NOMO-1 treated with dmso at 0.1 percent for 144 hours (cell line): Measurements from ENCODE around the gene CEACAM16.
A peak's percentile ranks its signal among the peaks of the same experiment; 100 is the strongest.

ENCODE experiments used
- DNase-seq: peaks from one replicate; lab custom pipeline; 2025; ENCODE audit not compliant: unreplicated experiment; lab: John Stamatoyannopoulos, UW

The CEACAM16 gene

GRCh38 chr19:44723952-44724319 lies 25.0 kb downstream of the CEACAM16 start:
- peak; percentile 74 for DNase-seq

DNA sequence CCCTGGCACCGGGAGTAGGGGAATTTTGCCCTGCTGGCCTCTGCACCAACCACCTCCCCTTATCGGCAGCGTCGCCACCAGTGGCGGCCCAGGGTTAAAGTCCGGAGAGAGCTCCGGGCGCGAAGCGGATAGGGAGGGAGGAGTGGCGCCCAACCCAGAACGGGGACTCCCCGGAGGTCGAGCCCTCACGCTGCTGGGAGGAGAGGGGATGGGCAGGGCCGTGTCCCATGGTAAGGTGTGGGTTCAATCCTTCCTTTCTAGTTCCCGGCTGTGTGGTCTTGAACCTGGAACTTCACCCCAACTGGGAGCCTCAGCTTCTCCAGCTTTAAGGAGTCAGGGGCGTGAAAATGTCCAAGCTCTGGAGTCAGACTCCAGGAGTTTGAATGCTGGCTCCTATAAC lies 26.3 kb downstream of the CEACAM16 start:
- no peak for DNase-seq

GRCh38 chr19:44725684-44726083 lies 26.7 kb downstream of the CEACAM16 start:
- DNase-seq = no peak

DNA sequence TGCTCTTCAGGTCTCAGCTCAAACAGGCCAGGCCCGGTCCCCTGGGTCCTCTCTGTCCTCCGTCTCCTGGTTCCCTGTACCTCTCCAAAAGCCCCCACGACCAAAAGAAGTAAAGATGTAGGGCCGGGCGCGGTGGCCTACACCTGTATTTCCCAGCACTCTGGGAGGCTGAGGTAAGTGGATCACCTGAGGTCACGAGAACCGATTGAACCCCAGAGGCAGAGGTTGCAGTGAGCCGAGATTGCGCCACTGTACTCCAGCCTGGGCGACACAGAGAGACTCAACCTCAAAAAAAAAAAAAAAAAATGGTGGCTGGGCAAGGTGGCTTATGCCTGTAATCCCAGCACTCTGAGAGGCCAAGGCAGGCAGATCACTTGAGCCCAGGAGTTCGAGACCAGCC lies 27.5 kb downstream of the CEACAM16 start:
- no peak for DNase-seq

GRCh38 chr19:44728178-44728577 lies 29.2 kb downstream of the CEACAM16 start:
- DNase-seq = no peak

- DNase-seq = no peak
Measured at GRCh38 chr19:44729516-44730033, 30.6 kb downstream of the CEACAM16 start.

DNA sequence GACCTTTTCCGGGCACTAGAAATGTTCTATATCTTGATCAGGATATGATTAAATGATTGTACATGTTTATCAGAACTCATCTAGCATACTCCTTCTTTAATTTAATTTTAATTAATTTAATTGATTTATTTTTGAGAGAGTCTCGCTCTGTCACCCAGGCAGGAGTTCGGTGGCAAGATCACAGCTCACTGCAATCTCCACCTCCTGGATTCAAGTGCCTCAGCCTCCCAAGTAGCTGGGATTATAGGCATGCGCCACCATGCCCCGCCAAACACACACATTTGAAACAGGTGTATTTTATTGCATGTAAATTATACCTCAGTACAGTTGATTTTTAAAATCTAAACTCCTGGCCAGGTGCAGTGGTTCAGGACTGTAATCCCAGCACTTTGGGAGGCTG lies 32.1 kb downstream of the CEACAM16 start:
- no peak for DNase-seq

DNA sequence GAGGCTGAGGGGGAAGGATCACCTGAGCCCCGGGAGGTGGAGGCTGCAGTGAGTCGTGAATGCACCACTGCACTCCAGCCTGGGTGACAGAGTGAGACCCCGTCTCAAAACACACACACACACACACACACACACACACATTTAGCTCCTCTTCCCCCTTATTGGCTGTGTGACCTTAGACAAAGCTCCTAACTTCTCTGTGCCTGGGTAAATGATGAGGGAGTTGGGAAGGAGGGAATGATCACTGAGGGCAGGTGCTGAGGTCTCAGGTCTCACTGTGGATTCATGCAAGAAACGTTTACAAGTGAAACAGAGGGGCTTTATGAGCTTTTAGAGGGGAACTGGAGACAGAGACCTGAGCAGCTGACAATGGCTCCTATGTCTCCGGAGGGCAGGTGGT lies 32.7 kb downstream of the CEACAM16 start:
- DNase-seq = no peak

DNA sequence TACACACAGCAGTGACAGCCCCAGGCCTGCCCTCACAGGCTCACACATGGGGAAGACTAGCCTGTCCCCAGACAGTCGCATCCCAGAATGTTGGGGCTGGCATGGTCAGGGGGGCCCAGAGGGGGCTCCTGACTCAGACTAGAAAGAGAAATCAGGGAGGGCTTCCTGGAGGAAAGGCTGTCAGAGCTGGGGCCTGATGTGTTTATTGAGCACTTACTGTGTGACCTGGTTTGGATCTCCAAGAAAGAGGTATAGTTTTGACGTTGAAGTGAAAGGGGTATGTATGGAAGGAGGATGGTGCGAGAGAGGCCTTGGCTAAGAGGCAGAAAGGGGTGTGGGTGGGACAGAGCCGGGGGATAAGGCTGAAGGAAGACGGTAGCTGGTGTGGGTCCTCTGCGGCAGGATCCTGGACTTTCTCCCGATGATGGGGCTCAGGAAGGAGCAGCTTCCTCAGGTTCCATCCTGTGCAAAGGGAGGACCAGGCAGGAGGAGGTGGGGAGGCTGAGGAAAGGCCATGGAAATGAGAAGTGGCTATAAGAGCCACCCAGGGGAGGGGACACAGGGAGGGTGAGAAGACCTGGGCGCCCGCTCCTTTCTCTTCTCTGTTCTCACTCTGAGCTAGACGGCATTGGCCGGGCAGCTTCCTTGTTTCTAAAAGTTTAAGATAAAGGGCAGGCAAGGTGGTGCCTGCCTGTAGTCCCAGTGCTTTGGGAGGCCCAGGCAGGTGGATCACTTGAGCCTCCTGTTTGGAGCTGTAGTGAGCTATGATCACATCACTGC lies 33.5 kb downstream of the CEACAM16 start:
- no peak for DNase-seq

- no peak for DNase-seq
Measured at GRCh38 chr19:44734357-44734756, 35.4 kb downstream of the CEACAM16 start.

DNA sequence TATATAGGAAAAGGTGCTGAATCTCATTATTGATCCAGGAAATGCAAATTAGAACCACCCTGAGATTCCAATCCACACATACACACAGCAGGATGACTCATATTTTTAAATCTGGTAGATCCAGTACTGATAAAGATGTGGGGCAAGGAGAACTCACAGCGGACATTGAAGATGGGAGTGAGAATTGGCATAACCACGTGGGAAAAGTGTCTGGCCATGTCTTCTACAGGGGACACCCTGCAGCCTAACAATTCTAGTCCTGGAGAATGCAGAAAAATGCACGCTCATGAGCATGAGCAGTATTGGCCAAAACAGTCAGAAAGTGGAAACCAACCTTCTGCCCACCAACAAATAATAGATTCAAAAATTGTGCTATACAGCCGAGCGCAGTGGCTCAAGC lies 36.1 kb downstream of the CEACAM16 start:
- DNase-seq = no peak

- no peak for DNase-seq
Measured at GRCh38 chr19:44737238-44738071, 38.5 kb downstream of the CEACAM16 start.

- DNase-seq = no peak
Measured at GRCh38 chr19:44738136-44738535, 39.2 kb downstream of the CEACAM16 start.

DNA sequence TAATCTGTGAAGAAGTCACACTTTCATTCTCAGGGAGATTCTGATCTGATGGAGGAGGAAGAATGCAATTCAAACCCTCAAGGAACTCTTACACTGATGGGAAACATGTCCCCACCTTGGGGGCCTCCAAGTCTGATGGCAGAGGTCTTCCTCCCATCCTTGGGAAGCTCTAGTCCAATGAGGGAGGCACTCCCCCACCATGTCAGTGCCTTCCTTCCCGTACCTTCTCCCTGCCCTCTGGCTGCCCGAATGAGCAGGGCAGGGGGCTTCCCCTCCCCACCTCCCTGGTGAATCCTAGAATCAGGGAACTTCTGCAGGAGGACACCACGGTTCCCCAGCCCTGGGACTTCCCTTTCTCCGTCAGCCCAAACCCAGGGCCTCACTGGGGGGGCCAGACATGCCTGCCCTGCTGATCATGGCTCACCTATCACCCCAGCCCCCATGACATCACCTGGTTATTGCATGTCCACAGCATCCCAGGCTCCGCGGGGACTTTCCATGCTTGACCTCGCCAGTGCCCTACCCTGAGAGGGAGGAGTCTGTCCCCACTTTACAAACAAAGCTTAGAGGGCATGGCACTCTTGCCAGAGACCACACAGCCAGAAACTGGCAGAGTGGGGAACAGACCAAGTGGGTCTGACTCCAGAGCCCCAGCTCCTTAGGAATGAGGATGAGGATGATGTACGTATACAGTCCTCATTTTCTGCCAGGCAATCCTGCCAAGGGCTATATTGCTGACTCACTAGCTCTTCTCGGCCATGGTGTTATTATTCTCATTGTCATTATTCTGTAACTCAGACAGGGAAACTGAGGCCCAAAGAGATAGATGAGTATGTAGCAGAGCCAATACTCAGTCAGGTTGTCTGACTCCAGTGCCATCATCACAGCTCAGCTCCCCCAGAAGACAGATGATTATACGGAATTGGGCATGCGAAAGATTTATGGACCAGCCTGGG lies 39.9 kb downstream of the CEACAM16 start:
- no peak for DNase-seq

- DNase-seq = no peak
Measured at GRCh38 chr19:44740351-44740824, 41.4 kb downstream of the CEACAM16 start.

DNA sequence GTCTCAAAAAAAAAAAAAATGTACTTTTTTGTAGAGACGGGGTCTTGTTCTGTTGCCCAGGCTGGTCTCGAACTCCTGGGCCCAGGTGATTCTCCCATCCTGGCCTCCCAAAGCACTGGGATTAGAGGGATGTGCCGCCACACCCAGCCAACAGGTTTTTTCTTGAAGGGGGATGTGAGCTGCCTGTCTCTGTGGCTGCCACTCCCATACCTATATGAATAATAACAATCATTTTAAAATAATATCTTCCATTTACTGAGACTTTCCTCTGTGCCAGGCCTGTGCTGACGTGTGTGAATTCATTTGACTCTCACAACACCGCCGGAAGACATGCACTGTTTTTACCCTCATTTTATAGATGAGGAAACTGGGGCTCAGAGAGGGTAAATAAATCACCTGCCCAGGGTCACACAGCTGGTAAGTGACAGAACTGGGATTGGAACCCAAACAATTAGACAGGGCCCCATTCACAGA lies 42.3 kb downstream of the CEACAM16 start:
- no peak for DNase-seq

GRCh38 chr19:44741841-44742329 lies 42.9 kb downstream of the CEACAM16 start:
- DNase-seq = peak; percentile 92

- no peak for DNase-seq
Measured at GRCh38 chr19:44742330-44743061, 43.5 kb downstream of the CEACAM16 start.

DNA sequence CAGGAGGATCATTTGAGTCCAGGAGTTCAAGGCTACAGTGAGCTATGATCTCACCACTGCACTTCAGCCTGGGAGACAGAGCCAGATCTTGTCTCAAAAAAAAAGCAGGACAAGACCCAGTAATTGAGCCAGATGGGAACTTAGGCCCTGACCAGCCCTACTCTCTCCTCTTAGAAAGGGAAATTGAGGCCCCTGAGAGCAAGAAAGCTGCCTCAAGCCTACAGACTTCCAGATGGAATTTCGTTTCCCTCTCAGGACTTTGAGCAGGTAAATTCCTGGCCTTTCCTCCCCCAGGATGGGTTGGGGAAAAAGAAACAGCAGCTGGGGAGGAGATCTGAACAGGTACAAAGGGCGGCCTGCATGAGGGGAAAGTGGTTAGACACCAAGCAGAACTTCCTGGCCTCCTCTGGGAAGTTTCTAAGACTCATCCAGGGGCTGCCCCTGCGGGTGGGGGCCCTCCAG lies 46.0 kb downstream of the CEACAM16 start:
- no peak for DNase-seq

DNA sequence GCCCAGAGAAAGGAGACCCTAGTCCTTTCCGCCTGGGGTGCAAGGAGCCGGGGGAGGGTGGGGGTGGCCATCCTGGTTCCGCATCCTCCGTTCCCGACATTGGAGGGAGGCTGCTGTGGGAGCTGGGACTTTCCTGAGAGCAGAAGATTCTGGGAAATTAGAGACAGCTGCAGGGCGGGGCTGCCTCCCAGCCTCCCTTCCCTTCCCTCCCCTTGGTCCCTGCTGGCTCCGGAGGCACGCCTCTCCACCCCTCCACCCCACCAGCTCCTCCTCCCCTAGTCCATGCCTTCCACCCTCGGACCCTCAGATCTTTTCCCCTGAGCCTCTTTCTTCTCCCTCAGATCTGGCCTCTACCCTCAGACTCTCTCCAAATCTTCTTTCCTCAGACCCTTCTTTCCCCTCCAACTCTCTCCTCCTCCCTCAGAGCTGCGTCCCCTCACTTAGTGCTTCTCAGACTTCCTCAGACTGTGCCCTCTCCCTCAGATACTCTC lies 46.4 kb downstream of the CEACAM16 start:
- no peak for DNase-seq
